ENCODE data around the gene GATA1.

Gene GATA1

DNA sequence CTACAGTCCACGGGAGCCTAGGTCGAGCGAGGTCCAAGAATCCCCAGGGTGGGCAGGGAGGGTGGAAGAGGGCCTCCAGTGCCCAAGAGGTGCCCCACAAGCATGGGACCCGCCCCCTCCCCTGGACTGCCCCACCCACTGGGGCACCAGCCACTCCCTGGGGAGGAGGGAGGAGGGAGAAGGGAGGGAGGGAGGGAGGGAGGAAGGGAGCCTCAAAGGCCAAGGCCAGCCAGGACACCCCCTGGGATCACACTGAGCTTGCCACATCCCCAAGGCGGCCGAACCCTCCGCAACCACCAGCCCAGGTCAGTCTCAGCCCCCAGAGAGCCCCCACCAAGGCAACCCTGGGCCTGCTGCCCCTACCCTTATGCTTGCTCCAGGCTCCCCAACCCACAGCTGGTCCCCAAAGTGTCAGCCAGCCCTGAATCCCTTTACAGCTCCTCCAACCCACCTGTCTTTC lies at the start of gene GATA1:
GATA1 (plus strand) TSS at position 250 of the 460 bp plus-strand sequence. CDS start 4,520 bp downstream, outside the sequence.
- DNase-seq (ENCODE audit: low spot score) = no peak

DNA sequence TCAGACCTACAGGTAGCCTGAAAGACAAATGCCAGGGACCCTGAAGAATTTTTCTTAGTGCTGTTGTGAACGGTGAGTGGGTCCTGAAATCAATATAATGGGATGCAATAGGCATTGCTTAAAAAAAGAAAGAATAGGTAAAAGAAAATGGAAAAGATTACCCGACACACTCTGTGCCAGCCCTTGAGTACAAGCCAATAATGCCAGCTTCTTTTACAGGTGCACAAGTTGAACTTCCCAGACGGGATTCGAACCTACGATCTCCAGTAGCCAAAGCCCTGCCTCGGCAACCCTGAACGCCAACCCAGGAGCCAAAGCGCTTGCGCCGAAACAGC lies 49.5 kb upstream of the GATA1 start:
- no peak for DNase-seq (ENCODE audit: low spot score)

DNA sequence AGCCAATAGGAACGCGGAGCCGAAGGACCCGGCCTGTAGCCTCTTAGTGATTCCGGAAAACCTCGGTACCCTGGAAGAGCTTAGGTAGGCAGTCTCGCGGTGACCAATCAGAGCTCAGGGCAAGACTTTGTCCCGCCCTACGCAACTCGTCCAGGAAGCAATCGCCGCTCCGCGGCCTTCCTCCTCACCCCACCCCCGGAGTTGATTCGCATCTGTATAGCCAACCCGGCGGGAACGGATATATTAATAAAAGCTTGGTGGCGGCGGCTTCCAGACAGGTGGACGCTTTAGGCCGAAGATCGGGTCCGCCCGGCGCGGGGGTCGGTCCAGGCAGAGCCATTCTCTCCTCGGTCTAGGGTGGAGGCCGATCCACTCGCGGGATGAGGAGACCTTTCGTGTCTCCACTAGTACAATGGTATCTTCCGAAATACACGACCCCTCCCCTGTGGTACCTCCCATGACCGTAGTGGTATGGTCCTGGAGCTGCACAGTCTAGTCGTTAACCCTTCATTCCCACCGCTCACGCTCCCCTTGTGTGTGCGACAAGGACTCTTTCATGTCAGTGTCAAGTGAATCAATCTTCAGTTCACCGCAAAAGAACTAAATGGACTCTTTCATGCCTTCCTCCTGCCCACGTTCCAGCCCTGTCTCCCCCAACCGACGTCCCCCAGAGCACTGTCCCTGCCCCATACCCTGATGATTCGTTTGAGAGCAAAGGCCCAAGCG lies 49.0 kb upstream of the GATA1 start:
- peak; percentile 96 for DNase-seq (ENCODE audit: low spot score)

DNA sequence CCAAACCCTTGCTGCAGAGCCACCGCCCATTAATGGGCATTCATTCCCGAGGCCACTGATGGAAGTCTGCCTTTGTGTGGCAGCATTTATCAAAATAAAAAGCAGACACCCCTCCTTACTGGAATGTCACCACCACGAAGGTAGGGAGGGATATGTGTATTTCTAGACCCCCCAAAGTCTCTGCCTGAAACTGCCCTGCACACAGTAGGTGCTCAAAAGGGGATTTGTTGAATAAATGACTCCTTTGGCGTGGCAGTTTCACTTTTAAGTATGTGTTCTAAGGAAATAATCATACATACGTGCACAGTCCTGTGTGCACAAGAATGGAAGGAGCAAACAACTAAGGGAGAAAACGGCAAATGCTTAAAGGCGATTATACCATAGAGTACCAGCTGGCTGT lies 48.5 kb upstream of the GATA1 start:
- no peak for DNase-seq (ENCODE audit: low spot score)

DNA sequence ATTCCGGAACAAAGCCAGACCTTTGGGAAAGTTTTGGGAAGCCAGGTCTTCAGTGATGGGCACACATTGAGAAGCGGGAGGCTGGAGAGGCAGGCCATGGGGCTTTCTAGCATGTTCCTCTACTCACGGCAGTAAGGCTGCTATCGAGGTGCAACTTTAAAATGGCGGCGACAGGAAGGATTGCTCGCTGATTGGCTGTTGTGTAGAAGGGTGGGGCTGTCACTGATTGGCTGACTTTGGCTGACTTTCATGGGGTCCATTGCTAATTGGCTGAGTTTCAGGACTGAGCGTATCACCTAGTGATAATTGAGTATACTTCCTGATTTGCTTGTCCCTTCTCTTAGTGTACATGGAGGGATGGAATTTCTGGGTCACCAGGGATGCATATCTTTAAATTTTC lies 44.6 kb upstream of the GATA1 start:
- DNase-seq (ENCODE audit: low spot score) = no peak

DNA sequence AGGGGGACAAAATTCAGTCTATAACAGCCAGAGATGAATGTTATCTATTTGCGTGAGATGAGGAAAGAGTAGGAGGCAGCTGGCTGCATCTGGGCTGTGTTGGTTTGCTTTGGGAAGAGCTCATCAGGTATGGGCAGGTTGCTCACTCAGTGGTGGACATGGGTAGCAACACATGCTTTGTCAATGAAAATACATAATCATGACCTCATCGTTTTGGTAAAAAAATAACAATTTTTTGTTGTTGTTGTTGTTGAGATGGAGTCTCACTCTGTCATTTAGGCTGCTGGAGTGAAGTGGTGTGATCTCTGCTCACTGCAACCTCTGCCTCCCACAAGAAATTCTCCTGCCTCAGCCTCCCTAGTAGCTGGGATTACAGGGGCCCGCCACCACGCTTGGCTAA lies 41.2 kb upstream of the GATA1 start:
- no peak for DNase-seq (ENCODE audit: low spot score)

DNA sequence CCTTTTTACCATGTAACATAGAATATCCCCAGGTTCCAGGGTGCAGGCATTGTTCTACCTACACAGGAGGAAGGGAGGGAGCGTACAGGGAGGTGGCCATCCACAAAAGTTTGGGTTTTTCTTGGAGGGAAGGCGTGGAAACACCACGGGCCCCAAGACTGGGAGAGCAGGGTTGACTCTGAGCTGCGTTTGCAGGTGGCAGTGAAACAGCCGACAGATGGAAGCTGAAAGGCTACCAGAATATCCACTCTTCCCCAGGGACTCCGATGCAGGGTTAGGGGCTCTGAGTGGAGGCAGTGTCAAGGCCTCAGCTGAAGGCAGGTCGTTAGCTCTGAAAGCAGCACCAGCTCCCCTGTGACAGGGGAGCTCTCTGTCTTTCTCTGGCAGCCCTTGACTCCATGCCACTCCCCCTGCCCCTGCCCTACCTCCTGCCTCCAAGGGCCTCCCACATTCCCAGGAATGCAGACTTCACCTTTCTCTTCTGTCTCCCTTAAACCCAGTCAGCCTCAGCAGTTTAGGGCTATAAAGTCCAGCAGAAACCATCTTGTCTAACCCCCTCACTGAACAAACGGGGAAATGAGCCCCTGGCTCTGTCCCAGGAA lies 38.9 kb upstream of the GATA1 start:
- no peak for DNase-seq (ENCODE audit: low spot score)

DNA sequence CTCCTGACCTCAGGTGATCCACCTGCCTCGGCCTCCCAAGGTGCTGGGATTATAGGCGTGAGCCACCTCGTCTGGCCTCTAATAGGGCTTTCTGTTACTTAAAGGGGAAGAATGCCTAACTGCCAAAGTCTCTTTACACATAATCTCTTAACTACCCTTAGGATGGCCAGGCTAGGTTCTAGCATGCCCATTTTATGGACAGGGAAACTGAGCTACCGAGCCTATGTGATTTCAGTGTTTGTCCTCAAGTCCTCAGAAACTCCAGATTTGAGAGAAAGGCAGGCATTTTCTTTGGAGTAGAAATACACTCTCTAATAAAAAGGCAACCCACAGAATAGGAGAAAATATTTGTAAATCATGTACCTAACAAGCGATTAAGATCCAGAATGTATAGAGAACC lies 37.2 kb upstream of the GATA1 start:
- no peak for DNase-seq (ENCODE audit: low spot score)

DNA sequence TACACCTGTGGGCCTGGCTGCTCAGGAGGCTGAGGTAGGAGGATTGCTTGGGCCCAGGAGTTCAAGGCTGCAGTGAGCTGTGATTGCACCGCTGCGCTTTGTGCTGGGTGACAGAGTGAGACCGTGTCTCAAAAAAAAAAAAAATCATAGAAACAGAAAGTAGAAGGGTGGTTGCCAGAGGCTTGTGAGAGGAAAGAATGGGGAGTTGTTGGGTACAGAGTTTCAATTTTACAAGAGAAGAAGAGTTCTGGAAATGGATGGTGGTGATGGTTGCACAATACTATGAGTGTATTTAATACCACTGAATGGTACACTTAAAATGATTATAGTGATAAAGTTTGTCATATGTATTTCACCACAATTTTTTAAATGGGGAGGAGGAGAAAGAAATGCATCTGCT lies 35.0 kb upstream of the GATA1 start:
- DNase-seq (ENCODE audit: low spot score) = no peak

DNA sequence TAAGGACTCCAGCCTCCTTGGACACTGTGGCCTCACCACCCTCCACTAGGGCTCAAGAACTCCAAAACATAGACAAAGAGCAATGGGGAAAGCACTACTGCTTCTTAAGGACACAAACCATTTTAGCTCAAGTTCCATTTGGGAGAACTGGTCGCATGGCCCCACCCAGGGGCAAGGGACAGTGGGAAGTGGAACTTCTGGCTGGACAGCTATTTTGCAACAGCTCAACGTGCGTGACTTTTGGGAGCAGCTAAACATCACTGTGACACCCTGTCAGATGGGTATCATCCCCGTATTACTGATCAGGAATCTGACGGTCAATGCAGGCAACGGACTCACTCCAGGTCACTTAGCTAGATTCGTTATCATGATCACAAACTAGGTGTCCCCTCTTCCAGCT lies 33.9 kb upstream of the GATA1 start:
- DNase-seq (ENCODE audit: low spot score) = no peak

DNA sequence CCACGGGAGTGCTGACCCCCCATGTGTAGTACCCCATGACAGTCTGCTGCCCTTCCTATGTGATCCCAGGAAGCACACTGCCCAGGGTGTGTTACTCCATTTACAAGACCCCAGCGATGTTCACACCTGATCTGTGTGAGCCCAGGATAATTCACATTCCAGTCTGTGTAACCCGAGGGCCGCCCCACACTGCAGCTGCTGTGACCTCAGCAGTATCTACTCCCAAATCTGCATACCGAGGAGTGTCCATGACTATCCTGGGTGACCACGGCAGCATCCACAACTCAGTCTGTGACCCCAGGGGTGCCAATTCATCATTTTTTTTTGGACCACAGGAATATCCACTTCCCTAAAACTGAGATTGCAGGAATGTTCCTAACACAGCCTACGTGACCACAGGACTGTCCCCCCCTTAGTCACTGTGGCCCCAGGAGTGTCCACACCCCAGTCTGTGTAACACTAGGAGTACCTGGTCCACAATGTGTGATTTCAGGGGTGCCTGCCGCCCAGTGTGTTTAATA lies 32.6 kb upstream of the GATA1 start:
- DNase-seq (ENCODE audit: low spot score) = no peak

DNA sequence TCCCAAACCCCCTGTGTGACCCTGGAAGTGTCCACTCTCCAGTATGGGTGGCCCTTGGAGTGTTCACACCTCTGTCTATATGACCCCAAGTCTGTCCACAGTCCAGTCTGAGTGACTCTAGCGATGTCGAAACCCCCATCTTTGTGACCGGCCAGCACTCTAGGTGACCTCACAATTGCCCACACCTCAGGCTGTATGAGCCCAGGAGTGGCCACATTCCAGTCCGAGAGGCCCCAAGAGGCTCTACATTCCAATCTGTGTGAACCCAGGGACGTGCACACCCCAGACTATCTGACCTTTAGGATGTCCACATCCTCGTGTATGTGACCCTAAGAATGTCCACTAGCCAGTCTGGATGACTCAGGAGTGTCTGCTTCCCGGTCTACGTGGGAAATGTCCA lies 32.2 kb upstream of the GATA1 start:
- DNase-seq (ENCODE audit: low spot score) = no peak

DNA sequence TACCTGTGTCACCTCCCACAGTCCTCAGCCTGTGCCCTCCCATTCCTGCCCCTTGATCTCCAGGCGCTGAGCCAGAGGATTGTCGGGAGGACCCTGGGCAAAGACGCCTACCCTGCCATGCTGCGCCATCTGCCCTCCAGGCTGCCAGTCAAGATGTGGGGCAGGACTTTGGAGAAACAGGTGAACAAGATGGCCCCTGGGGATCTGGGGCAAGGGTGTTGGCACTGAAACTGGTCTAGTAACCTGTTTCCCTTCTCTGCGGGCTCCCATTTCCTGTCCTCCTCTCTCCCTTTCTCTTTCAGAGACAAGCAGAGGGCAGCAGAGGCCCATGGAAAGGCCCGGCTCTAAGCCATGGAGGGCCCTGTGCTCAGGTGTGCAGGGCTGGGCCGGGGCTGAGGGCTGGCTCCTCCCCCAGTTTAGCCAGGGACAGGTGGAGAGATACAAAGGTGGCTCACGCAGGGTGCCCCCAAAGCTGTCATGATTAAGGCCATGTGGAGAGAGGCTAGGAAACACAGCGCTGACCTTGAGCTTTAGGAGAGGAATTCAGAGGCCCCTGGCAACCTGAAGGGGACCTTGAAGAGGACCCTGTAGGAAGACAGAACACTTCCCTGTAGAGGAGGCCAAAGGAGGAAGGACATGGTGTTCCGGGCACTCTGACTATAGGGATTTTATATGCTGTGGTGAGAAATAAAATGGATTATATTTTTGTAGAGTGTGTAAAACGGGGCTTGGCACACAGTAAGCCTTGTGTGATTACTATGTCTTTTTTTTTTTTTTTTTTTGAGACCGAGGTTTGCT lies 24.5 kb upstream of the GATA1 start, which contains the start of gene GLOD5:
GLOD5 (plus strand) TSS at position 74 of the 798 bp plus-strand sequence; CDS start at position 118, 44 bp downstream.
- no peak for DNase-seq (ENCODE audit: low spot score)

DNA sequence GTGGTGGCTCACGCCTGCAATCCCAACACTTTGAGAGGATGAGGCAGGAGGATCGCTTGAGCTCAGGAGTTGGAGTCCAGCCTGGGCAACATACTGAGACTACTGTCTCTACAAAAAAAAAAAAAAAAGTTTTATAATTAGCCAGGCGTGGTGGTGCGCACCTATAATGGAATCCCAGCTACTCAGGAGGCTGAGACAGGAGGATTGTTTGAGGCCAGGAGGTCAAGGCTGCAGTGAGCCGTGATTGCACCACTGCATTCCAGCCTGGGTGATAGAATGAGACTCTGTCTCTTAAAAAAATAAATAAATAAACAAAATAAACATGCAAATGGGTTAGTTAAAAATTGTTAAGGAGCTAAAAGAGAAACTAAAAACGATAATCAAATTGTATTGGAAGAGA lies 17.2 kb upstream of the GATA1 start:
- DNase-seq (ENCODE audit: low spot score) = no peak

DNA sequence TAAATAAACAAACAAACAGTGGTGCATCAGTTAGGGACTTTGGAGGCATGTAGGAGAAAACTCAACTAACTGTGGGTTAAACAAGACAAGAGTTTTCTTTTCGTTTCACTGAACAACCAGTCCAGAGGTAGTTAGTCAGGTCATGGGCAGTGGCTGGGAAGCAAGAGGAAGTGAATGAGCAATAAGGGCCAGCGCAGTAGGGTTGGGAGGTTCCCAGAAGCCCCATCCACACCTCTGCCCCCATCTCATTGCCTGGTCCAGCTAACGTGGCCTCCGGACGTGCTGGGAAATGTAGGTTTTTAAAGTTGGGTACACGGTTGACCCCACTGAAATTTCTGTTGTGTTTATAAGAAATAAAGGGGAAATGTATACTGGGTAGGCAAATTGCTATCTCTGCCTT lies 16.1 kb upstream of the GATA1 start:
- no peak for DNase-seq (ENCODE audit: low spot score)

DNA sequence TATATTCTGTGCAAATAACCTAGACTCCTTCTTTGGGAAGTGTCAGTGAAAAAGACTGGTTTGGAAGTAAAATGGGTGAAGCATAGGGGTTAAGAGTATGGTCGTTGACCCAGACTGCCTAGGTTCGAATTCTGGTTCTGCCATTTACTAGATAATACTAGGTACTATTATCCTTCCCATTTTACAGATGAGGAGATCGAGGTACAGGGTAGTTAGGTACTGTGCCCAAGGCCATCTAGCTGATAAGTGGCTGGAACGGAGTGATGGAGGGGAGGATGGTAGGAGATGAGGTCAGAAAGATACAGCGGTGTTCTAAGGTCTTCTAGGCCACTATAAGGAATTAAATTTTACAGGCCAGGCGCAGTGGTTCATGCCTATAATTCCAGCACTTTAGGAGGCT lies 13.8 kb upstream of the GATA1 start:
- DNase-seq (ENCODE audit: low spot score) = no peak

DNA sequence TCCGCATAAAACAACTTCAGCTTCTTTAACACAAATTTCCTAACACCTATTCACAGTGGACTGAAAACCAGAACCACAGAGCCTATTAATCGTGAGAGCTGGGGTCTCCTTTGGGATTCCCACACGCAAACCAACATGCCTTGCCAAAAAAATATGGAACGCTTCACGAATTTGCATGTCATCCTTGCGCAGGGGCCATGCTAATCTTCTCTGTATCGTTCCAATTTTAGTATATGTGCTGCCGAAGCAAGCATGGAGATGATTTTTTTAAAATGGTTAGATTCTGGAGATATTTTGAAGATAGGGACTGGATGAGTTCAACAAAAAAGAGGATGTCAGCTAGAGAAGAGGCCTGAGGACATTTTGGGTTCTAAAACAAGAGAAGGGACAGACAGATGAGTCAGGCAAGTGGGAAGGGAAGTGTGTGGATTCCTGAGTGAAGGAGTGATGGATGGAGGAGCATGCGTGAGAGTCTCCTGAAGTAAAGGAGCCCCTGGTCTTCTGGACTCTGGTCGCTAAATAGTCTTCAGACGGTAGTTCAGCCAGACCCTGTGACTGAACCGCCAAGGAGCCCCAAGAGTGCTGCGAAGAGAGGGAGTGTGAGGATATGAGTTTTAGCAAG lies 9.5 kb upstream of the GATA1 start:
- DNase-seq (ENCODE audit: low spot score) = no peak

DNA sequence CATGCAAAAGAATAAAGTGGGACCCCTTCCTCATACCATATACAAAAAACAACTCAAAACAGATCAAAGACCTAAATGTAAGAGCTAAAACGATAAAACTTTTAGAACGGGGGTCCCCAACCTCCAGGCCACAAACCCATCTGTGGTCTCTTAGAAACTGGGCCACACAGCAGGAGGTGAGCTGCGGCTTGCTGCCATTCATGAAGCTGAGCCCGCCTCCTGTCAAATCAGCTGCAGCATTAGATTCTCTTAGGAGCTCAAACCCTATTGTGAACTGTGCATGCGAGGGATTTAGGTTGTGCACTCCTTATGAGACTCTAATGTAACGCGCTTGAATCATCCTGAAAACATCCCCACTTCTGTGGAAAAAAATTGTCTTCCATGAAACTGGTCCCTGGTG lies 7.0 kb upstream of the GATA1 start:
- DNase-seq (ENCODE audit: low spot score) = no peak

DNA sequence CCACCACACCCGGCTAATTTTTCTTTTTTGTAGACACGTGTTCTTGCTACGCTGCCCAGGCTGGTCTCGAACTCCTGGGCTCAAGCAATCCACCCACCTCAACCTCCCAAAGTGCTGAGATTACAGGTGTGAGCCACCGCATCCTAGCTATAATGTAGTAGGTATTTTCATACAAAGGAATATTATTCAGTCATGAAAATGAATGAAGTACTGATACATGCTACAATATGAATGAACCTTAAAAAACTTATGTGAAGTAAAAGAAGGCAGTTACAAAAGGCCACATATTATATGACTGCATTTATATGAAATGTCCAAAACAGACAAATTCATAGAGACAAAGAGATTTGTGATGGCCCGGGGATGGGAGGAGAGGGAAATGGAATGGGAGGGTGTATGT lies 4.7 kb upstream of the GATA1 start:
- no peak for DNase-seq (ENCODE audit: low spot score)

DNA sequence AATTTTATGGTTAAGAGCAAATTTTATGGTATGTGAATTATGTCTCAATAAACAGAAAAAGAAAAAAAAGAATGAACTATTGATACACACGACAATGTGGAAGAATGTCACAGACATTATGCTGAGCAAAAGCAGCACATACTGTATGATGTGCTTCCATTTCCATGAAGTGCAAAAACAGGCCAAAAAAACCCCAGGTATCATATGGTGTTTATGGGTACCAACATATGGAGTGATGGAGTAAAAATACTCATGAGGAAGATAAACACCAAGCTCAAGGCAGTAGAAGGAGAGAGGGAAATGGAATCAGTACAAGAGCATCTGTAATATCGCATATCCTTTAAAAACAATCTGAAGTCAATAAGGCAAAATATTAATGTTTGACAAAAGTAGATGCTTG lies 4.2 kb upstream of the GATA1 start:
- no peak for DNase-seq (ENCODE audit: low spot score)

DNA sequence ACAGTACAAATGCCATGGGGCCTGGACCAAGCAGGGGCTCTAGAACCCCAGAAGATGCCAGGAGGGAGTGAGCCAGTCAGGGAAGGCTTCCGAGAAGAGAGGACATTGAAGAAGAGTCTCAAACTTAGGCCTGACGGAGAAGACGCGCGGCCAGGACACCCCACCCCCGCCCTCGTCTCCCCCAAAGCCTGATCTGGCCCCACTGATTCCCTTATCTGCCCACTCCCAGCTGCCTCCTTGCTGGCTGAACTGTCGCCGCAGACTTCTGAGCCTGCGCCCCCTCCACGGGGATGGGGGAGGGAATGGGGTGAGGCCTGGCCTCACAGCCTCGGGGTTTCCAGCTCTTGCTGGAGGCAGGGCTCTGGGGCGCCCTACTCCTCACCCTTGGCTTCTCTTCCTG lies 3.6 kb upstream of the GATA1 start:
- DNase-seq (ENCODE audit: low spot score) = no peak

DNA sequence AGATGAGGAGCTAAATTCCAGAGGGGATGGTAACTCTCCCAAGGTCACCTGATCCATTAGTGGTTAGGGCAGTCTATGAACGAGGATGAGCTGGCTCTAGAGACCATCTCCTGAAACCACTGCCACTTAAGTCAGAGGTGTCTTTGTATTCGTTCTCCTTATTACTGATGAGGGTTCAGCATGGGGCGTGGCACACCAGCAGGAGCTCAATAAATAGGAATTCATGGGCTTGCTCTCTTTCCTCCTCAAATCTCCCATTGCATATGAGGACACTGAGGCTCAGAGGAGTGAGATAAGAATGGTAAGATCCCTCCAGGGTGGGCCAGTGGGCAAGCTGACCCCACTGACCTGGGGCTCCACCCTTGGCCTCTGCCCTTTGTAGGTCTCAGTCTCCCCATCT lies 1.7 kb upstream of the GATA1 start:
- DNase-seq (ENCODE audit: low spot score) = no peak

DNA sequence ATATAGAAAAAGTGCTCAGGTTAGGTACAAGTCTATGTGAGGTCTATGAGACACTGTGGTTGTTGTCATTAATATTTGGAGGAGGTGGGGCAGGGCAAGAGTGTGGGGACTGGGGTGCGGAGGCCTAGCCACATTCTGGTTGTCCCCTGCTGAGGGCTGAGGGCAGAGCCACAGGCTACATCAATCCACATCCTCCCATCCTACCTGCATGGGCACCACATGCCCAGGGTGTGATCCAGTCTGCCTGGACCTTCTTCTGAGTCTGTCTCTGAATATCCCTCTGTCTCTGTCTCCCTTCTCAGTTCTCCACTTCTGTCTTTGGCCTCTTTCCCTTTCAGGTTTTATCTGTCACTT lies 1.2 kb upstream of the GATA1 start:
- DNase-seq (ENCODE audit: low spot score) = no peak

Data from Ammon's horn (tissue), 1 donor.